H1 (cell line): ENCODE data around the gene ELOVL4. TPM values are rescaled to one million over a fixed set of nuclear protein-coding genes. Genes with fewer than 3 reads are reported as not detected.

ENCODE experiments used
- CTCF ChIA-PET: fragments of 300-600 bp; sonication (Branson Sonifier 250); formaldehyde crosslinking; loops from one replicate; lab custom pipeline; 2021; ENCODE audit not compliant: partially characterized antibody; lab: Charles Lee
- POLR2A ChIA-PET: fragments of 300-600 bp; sonication (Branson Sonifier 250); formaldehyde crosslinking; loops from one replicate; lab custom pipeline; 2021; ENCODE audit warnings: inconsistent platforms; ENCODE audit not compliant: partially characterized antibody; lab: Charles Lee
- DNase-seq, 2 experiments: peaks; one replicate each; pipeline versions ENCODE4 v3.0.0 to v3.0.0-alpha.2; 2010 to 2022; ENCODE audit warnings: low spot score in 2 of 2, low read depth in 1 of 2, mixed read lengths in 1 of 2
- FAIRE-seq: peaks from 2 replicates; lab custom pipeline; 2011; peaks lifted over from hg19 to GRCh38; lab: Jason Lieb, UNC
- H2AFZ ChIP-seq: 2 replicates; pipeline ENCODE4 v1.8.1; 2012; ENCODE audit warnings: low read length, inconsistent platforms
- H2AK5ac ChIP-seq: 2 replicates; pipeline ENCODE4 v1.6.1; 2013; ENCODE audit warnings: low read depth, low read length
- H2BK120ac ChIP-seq: replicated peaks from 2 replicates; pipeline ENCODE3; 2013; ENCODE audit warnings: low read depth, low read length, inconsistent platforms
- H2BK12ac ChIP-seq: 2 replicates; pipeline ENCODE4 v1.6.1; 2013; ENCODE audit warnings: low read depth, low read length
- H2BK15ac ChIP-seq: 2 replicates; pipeline ENCODE4 v1.6.1; 2013; ENCODE audit warnings: low read length
- H2BK20ac ChIP-seq: 2 replicates; pipeline ENCODE4 v1.6.1; 2013; ENCODE audit warnings: low read length
- H2BK5ac ChIP-seq: 2 replicates; pipeline ENCODE4 v1.6.1; 2013; ENCODE audit warnings: low read depth, low read length
- H3K14ac ChIP-seq: 2 replicates; pipeline ENCODE4 v1.6.1; 2013; ENCODE audit warnings: inconsistent platforms; ENCODE audit not compliant: insufficient read length
- H3K18ac ChIP-seq: 2 replicates; pipeline ENCODE4 v1.6.1; 2013; ENCODE audit warnings: low read length; ENCODE audit errors: extremely low read depth
- H3K23ac ChIP-seq: 2 replicates; pipeline ENCODE4 v1.6.1; 2013; ENCODE audit warnings: inconsistent platforms; ENCODE audit not compliant: insufficient read length
- H3K23me2 ChIP-seq: 2 replicates; pipeline ENCODE4 v1.6.1; 2013; ENCODE audit warnings: low read depth, low read length
- H3K27ac ChIP-seq: 2 replicates; pipeline ENCODE4 v1.6.1; 2011; ENCODE audit warnings: low read depth, low read length, inconsistent platforms
- H3K27me3 ChIP-seq, 4 experiments: replicated peaks in 1 of 4; 1 replicate in 1 of 4; 2 replicates in 3 of 4; pipeline versions ENCODE4 v1.6.1 to v1.8.1; 2011 to 2013; ENCODE audit warnings: low read length in 3 of 4, mild to moderate bottlenecking in 3 of 4, inconsistent platforms in 2 of 4, mixed read lengths in 2 of 4, moderate library complexity in 1 of 4; ENCODE audit not compliant: control insufficient read depth in 3 of 4, insufficient read depth in 3 of 4; ENCODE audit errors: extremely low read depth in 1 of 4
- H3K36me3 ChIP-seq, 4 experiments: 2 replicates each; pipeline versions ENCODE4 v1.6.1 to v1.8.1; 2011 to 2013; ENCODE audit warnings: mild to moderate bottlenecking in 4 of 4, low read length in 3 of 4, moderate library complexity in 2 of 4, control low read depth in 1 of 4, inconsistent platforms in 1 of 4; ENCODE audit not compliant: insufficient read depth in 4 of 4, control insufficient read depth in 2 of 4
- H3K4ac ChIP-seq: replicated peaks from 2 replicates; pipeline ENCODE3; 2013; ENCODE audit warnings: low read length, low read depth, mixed read lengths, inconsistent platforms; ENCODE audit not compliant: insufficient read length
- H3K4me1 ChIP-seq, 4 experiments: replicated peaks in 1 of 4; 1 replicate in 1 of 4; 2 replicates in 3 of 4; pipeline versions ENCODE4 v1.6.1 to v1.8.1; 2011 to 2013; ENCODE audit warnings: low read length in 3 of 4, inconsistent platforms in 2 of 4, mixed read lengths in 1 of 4; ENCODE audit not compliant: insufficient read depth in 4 of 4, control insufficient read depth in 3 of 4
- H3K4me2 ChIP-seq, 2 experiments: 2 replicates each; pipeline versions ENCODE4 v1.6.1 to v1.8.1; 2011 to 2013; ENCODE audit warnings: low read depth in 2 of 2, low read length in 2 of 2, control low read depth in 1 of 2, inconsistent platforms in 1 of 2, mild to moderate bottlenecking in 1 of 2; ENCODE audit not compliant: insufficient read depth in 1 of 2
- H3K4me3 ChIP-seq, 4 experiments: fragments of 200-600, 300-600 bp in 1 of 4; sonication (generic), shearing (Covaris generic), sonication (Bioruptor Twin) in 1 of 4; 2 replicates each; pipeline versions ENCODE4 v1.5.1 to v1.8.1; 2011 to 2016; ENCODE audit warnings: low read length in 4 of 4, low read depth in 3 of 4, control low read depth in 2 of 4, inconsistent platforms in 2 of 4, mild to moderate bottlenecking in 2 of 4, mixed read lengths in 1 of 4, moderate library complexity in 1 of 4; ENCODE audit not compliant: insufficient read depth in 2 of 4; ENCODE audit errors: extremely low read depth in 1 of 4
- H3K56ac ChIP-seq: replicated peaks from 2 replicates; pipeline ENCODE3; 2013; ENCODE audit warnings: low read depth, mild to moderate bottlenecking, mixed read lengths, low read length, inconsistent platforms; ENCODE audit not compliant: insufficient read length
- H3K79me1 ChIP-seq: 2 replicates; pipeline ENCODE4 v1.6.1; 2013; ENCODE audit warnings: low read depth, low read length, control low read depth
- H3K79me2 ChIP-seq, 2 experiments: 2 replicates each; pipeline versions ENCODE4 v1.6.1 to v1.8.1; 2012 to 2013; ENCODE audit warnings: low read length in 2 of 2, mild to moderate bottlenecking in 2 of 2, inconsistent platforms in 1 of 2; ENCODE audit not compliant: insufficient read depth in 2 of 2, control insufficient read depth in 1 of 2
- H3K9ac ChIP-seq, 4 experiments: replicated peaks in 1 of 4; 1 replicate in 1 of 4; 2 replicates in 3 of 4; pipeline versions ENCODE4 v1.6.1 to v1.8.1; 2011 to 2013; ENCODE audit warnings: low read depth in 3 of 4, low read length in 3 of 4, control low read depth in 2 of 4, mild to moderate bottlenecking in 2 of 4, moderate library complexity in 2 of 4, inconsistent platforms in 1 of 4; ENCODE audit errors: extremely low read depth in 1 of 4
- H3K9me3 ChIP-seq, 2 experiments: 2 replicates each; pipeline versions ENCODE4 v1.6.1 to v1.8.1; 2012 to 2013; ENCODE audit warnings: mild to moderate bottlenecking in 2 of 2, moderate library complexity in 2 of 2, control low read depth in 1 of 2, inconsistent platforms in 1 of 2, low read depth in 1 of 2, low read length in 1 of 2, mixed read lengths in 1 of 2; ENCODE audit not compliant: insufficient read depth in 2 of 2
- H4K20me1 ChIP-seq, 2 experiments: replicated peaks in 1 of 2; 2 replicates each; pipeline versions ENCODE3 to v1.8.1; 2011 to 2013; ENCODE audit warnings: inconsistent platforms in 2 of 2, low read length in 2 of 2, mild to moderate bottlenecking in 1 of 2; ENCODE audit not compliant: insufficient read depth in 2 of 2, control insufficient read depth in 1 of 2
- H4K5ac ChIP-seq: 2 replicates; pipeline ENCODE4 v1.6.1; 2013; ENCODE audit warnings: low read length, low read depth, mixed read lengths, inconsistent platforms; ENCODE audit not compliant: insufficient read length
- H4K8ac ChIP-seq: 2 replicates; pipeline ENCODE4 v1.8.0; 2013; ENCODE audit warnings: mild to moderate bottlenecking, moderate library complexity, low read length, inconsistent platforms; ENCODE audit not compliant: insufficient read depth; ENCODE audit errors: extremely low read depth
- H4K91ac ChIP-seq: replicated peaks from 2 replicates; pipeline ENCODE3; 2013; ENCODE audit warnings: low read length, mixed read lengths, inconsistent platforms; ENCODE audit not compliant: insufficient read length
- BACH1 ChIP-seq: IDR thresholded peaks from 2 replicates; pipeline ENCODE4 v1.6.1; 2012; ENCODE audit warnings: low read length, improper control_type of control experiment
- CEBPB ChIP-seq: IDR thresholded peaks from 2 replicates; pipeline ENCODE4 v1.6.1; 2012; ENCODE audit warnings: low read depth, low read length
- CHD2 ChIP-seq: IDR thresholded peaks from 2 replicates; pipeline ENCODE4 v1.6.1; 2012; ENCODE audit warnings: low read length, improper control_type of control experiment
- EP300 ChIP-seq, 2 experiments: IDR thresholded peaks; 1 replicate in 1 of 2; 2 replicates in 1 of 2; pipeline ENCODE4 v1.6.1; 2011 to 2012; ENCODE audit warnings: low read depth in 2 of 2, low read length in 2 of 2, mild to moderate bottlenecking in 2 of 2, borderline replicate concordance in 1 of 2, inconsistent platforms in 1 of 2, moderate library complexity in 1 of 2
- HDAC2 ChIP-seq, 2 experiments: fragments of 300-600 bp in 1 of 2; sonication (generic) in 1 of 2; IDR thresholded peaks; 2 replicates each; pipeline ENCODE4 v1.6.1; 2011 to 2012; ENCODE audit warnings: low read depth in 2 of 2, low read length in 2 of 2, mild to moderate bottlenecking in 2 of 2, moderate library complexity in 2 of 2, borderline replicate concordance in 1 of 2, inconsistent platforms in 1 of 2
- JUND ChIP-seq: IDR thresholded peaks from 2 replicates; pipeline ENCODE4 v1.6.1; 2011; ENCODE audit warnings: mild to moderate bottlenecking, improper control_type of control experiment, low read length
- NANOG ChIP-seq: IDR thresholded peaks from 2 replicates; pipeline ENCODE4 v1.6.1; 2011; ENCODE audit warnings: low read length, low read depth, mild to moderate bottlenecking, inconsistent platforms; ENCODE audit not compliant: insufficient read depth, poor library complexity, severe bottlenecking
- RAD21 ChIP-seq, 2 experiments: IDR thresholded peaks in 1 of 2; conservative IDR thresholded peaks in 1 of 2; 2 replicates each; pipeline ENCODE4 v1.6.1; 2011; ENCODE audit warnings: low read depth in 2 of 2, low read length in 2 of 2, improper control_type of control experiment in 1 of 2, inconsistent platforms in 1 of 2, mild to moderate bottlenecking in 1 of 2, moderate library complexity in 1 of 2
- WGBS, 2 experiments: shearing (Covaris generic) in 1 of 2; methylation state at CpG; one replicate each; pipeline versions ENCODE4 v1.1.6 to v1.1.7; 2013 to 2015; ENCODE audit warnings: low lambda C conversion rate in 2 of 2, mixed read lengths in 2 of 2, inconsistent platforms in 1 of 2, low coverage in 1 of 2, missing lambda C conversion rate in 1 of 2; ENCODE audit not compliant: insufficient replicate concordance in 2 of 2, insufficient coverage in 1 of 2, insufficient read length in 1 of 2; ENCODE audit errors: extremely low coverage in 1 of 2, missing lambda C conversion rate in 1 of 2; 5-methylcytosine and 5-hydroxymethylcytosine counted together
- polyA plus RNA-seq, 7 experiments: library from polyadenylated mRNA; depleted of rRNA in 3 of 7; stranded (reverse) in 5 of 7; unstranded in 2 of 7; fragments of >200 nt in 5 of 7; fragments of 200-250 nt in 2 of 7; gene quantifications; 1 replicate in 5 of 7; 2 replicates in 1 of 7; 4 replicates in 1 of 7; pipeline versions ENCODE4 v1.2.1 to v1.2.3, GENCODE V29; 2011 to 2013; ENCODE audit warnings: missing spikeins in 2 of 7, mixed read lengths in 2 of 7
- total RNA-seq: library from RNA; stranded (reverse); fragmentation: NEBNext Ultra II Directional; extraction: Animal tissue kit (Norgen Biotek cat#: 25700); gene quantifications from 2 replicates; pipeline ENCODE4 v1.2.1, GENCODE V29; 2021
- TF ChIP-seq, protein P1 (sequence below): IDR thresholded peaks from 2 replicates; pipeline ENCODE4 v1.6.1; 2012; ENCODE audit warnings: inconsistent platforms

ELOVL4 gene
- total and polyA plus RNA-seq, 2 of the 8 experiments (the other 6 are each of a cell fraction or from before 2014, with no cell fraction given), result 2.0 to 15.0 TPM

DNA sequence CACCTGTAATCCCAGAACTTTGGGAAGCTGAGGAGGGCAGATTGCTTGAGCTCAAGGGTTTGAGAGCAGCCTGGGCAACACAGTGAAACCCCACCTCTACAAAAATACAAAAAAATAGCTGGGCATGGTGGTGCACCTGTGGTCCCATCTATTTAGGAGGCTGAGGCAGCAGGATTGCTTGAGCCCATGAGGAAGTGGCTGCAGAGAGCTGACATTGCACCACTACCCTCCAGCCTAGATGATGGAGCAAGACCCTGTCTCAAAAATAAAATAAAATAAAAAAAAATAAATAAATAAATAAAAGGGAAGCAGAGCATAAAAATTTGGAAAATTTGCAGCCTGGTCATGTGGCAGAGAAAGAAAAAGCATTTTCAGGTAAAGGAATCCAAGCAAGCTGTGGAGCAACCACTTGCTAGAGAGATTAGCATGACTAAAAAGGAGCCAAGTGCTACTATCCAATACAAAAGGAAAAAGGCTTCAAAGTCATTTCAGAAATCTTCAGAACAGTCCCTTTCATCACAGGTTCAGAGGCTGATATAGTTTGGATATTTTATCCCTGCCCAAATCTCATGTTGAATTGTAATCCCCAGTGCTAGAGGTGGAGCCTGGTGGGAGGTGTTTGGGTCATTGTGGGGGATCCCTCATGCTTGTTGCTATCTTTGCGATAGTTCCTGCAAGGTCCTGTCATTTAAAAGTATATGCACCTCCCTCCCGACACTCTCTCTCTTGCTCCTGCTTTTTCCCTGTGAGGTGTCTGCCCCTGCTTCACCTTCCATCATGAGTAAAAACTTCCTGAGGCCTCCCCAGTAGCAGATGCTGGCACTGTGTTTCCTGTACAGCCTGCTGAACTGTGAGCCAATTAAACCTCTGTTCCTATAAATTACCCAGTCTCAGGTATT is 45.9 kb upstream of the ELOVL4 start:
- ChIA-PET CTCF (interaction anchor here (0.7 to 2.4 kb wide), 4 partner anchors 12 to 51 kb away, joined by 3 to 13 read pairs (median 4); no protein-coding TSS in a partner anchor), POLR2A (interaction anchor here (0.6 to 3.2 kb wide), 7 partner anchors 10 to 113 kb away, joined by 3 to 16 read pairs (median 3); partner anchors contain the start of genes BCKDHB, ELOVL4 and TTK)
- Histone ChIP-seq H3K4me2 (peak overlapping the region; percentile 34 to 48; a peak in 2 of 4 replicates), H3K23ac (no peak overlapping the region), H3K79me2 (no peaks in the 10 kb centered on the region), H2BK12ac (peak overlapping the region; percentile 10; the same call in 1 of the 2 replicates), H3K4me3 (peak overlapping the region in 1 of 4 experiments; percentile 40; a peak in 1 of 8 replicates), H2BK120ac (peak overlapping the region; percentile 43), H3K27ac (no peak overlapping the region), H3K4me1 (peaks cover 5 to 13% (median 10%) of the 10 kb centered on the region in 4 experiments; a peak in 6 of 7 replicates), H2BK5ac (peak overlapping the region; percentile 83; the same call in 1 of the 2 replicates), H3K4ac (no peak overlapping the region), H3K27me3 (no peaks in the 10 kb centered on the region), H3K23me2 (no peaks in the 10 kb centered on the region), H4K8ac (no peak overlapping the region; the same call in 1 of the 2 replicates), H4K91ac (no peak overlapping the region), H3K9ac (no peak overlapping the region), H3K36me3 (no peaks in the 10 kb centered on the region), H3K9me3 (0 out of 4 replicates have a peak, but pooled peaks cover 0 to 3% of the 10 kb centered on the region in 2 experiments), H3K56ac (no peak overlapping the region), H4K20me1 (no peaks in the 10 kb centered on the region), H3K18ac (peak overlapping the region; percentile 2; the same call in 1 of the 2 replicates), H2BK15ac (no peak overlapping the region; the same call in 1 of the 2 replicates), H2BK20ac (peak overlapping the region; percentile 43; the same call in 1 of the 2 replicates), H4K5ac (peak overlapping the region; percentile 36), H2AFZ (peak overlapping the region; percentile 89; the same call in 1 of the 2 replicates), H3K14ac (no peak overlapping the region), H3K79me1 (no peaks in the 10 kb centered on the region), H2AK5ac (no peak overlapping the region)
- FAIRE-seq, result peak; percentile 39
- 9% methylated on average over 2 of the region's 2 CpGs; no CpG with 5 or more reads in 1 of the 2 experiments for WGBS, 2 experiments
- peak in 1 of 2 experiments; percentile 54 for DNase-seq
- TF ChIP-seq BACH1 (no peak), JUND (no peak), CHD2 (no peak), HDAC2 (IDR thresholded peaks at IDR 0.05; ENCODE audit: borderline replicate concordance in 1 of 2, low read depth in 2 of 2, low read length in 2 of 2) (no peak), EP300 (IDR thresholded peaks at IDR 0.05; ENCODE audit: borderline replicate concordance in 1 of 2, low read depth in 2 of 2, low read length in 2 of 2) (no peak), CEBPB (0 out of 2 replicates have a peak, but pooled peaks have one; percentile 30), NANOG (peak; percentile 39), RAD21 (IDR thresholded peaks at IDR 0.05 in 1 of 2, conservative IDR thresholded peaks at IDR 0.05 in 1 of 2; ENCODE audit: low read depth in 2 of 2, low read length in 2 of 2) (no peak)
- TF ChIP-seq, protein P1, sequence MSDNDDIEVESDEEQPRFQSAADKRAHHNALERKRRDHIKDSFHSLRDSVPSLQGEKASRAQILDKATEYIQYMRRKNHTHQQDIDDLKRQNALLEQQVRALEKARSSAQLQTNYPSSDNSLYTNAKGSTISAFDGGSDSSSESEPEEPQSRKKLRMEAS, result no peak
